ENCODE results near the gene ST6GALNAC5. TPM values are rescaled to one million over a fixed set of nuclear protein-coding genes. Genes with fewer than 3 reads are reported as not detected.

The ST6GALNAC5 gene
- polyA plus RNA-seq, 3 donors, result not detected

DNA sequence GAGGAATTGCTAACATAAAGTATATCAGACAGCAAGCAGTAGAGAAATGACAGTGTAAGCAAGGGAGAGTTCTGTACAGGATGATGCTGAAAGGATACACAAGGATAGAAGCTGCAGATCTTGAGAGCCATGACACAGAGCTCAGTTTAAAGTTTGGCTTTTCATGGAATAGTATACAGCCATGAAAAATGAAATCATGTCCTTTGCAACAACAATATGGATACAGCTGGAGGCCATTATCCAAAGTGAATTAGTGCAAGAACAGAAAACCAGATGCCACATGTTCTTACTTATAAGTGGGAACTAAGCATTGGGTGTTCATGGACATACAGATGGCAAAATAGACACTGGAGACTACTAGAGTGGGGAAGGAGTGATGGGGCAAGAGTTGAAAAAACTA, 169.8 kb downstream of the ST6GALNAC5 start:
- peaks cover 0 to 6% (median 3%) of the 10 kb centered on the region in 7 donors for H3K9me3 Mint-ChIP-seq
- Histone ChIP-seq H3K27ac (ENCODE audit: low read depth in 1 of 2, low read length in 2 of 2) (no peak overlapping the region), H2AFZ (ENCODE audit: insufficient read depth, low read depth, low read length, poor library complexity, severe bottlenecking) (no peak overlapping the region), H3K9ac (ENCODE audit: insufficient read depth, low read length, poor library complexity, severe bottlenecking) (no peak overlapping the region), H3K79me2 (ENCODE audit: insufficient read depth, low read length) (no peaks in the 10 kb centered on the region), H3K9me3 (replicated peaks in 1 of 2; ENCODE audit: control insufficient read depth in 1 of 2, insufficient read depth in 1 of 2, low read length in 2 of 2) (no peaks in the 10 kb centered on the region), H3K4me2 (replicated peaks; ENCODE audit: extremely low read depth, low read length, poor library complexity, severe bottlenecking) (no peak overlapping the region), H3K4me1 (ENCODE audit: control insufficient read depth in 1 of 2, insufficient read depth in 2 of 2, low read length in 2 of 2) (no peaks in the 10 kb centered on the region), H4K20me1 (ENCODE audit: insufficient read depth, low read length) (no peaks in the 10 kb centered on the region), H3K36me3 (replicated peaks in 1 of 2; ENCODE audit: control insufficient read depth in 1 of 2, insufficient read depth in 2 of 2, low read length in 2 of 2) (no peaks in the 10 kb centered on the region), H3K4me3 (replicated peaks in 1 of 3; ENCODE audit: low read depth in 2 of 3, low read length in 3 of 3) (no peak overlapping the region), H3K27me3 (ENCODE audit: control insufficient read depth in 2 of 2, insufficient read depth in 2 of 2, low read length in 2 of 2) (no peaks in the 10 kb centered on the region)
- no peak overlapping the region for H3K4me3 Mint-ChIP-seq
- H3K4me1 Mint-ChIP-seq, result peaks cover 4% of the 10 kb centered on the region
- H3K36me3 Mint-ChIP-seq, result no peaks in the 10 kb centered on the region
- intact Hi-C loops (cut with micrococcal nuclease), result no loop called here
- TF ChIP-seq, protein P1, sequence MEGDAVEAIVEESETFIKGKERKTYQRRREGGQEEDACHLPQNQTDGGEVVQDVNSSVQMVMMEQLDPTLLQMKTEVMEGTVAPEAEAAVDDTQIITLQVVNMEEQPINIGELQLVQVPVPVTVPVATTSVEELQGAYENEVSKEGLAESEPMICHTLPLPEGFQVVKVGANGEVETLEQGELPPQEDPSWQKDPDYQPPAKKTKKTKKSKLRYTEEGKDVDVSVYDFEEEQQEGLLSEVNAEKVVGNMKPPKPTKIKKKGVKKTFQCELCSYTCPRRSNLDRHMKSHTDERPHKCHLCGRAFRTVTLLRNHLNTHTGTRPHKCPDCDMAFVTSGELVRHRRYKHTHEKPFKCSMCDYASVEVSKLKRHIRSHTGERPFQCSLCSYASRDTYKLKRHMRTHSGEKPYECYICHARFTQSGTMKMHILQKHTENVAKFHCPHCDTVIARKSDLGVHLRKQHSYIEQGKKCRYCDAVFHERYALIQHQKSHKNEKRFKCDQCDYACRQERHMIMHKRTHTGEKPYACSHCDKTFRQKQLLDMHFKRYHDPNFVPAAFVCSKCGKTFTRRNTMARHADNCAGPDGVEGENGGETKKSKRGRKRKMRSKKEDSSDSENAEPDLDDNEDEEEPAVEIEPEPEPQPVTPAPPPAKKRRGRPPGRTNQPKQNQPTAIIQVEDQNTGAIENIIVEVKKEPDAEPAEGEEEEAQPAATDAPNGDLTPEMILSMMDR (IDR thresholded peaks at IDR 0.05), result no peak
- no peak for DNase-seq
- no peak overlapping the region for H3K27ac Mint-ChIP-seq
- H3K27me3 Mint-ChIP-seq (ENCODE audit: low read depth in 3 of 3), result peaks cover 2% of the 10 kb centered on the region in 3 donors

DNA sequence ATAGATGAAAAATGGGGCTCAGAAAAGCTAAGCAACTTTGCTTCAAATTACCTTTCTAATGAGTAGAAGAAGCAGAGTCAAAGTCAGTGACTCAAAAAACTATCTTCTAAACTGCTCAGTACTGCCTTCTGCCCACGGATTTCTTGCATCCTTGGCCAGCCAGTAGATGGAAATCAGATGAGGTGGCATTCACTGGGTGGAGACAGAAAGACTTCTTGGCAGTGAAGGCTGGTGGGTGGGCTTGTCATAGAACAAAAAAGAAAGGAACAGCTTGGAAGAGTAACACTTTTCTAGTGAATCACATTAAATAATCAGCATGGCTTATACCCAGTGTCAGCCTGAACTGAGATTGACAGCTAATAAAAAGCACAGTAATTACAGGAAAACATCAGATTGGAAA, 170.7 kb downstream of the ST6GALNAC5 start:
- Histone ChIP-seq H3K36me3 (replicated peaks in 1 of 2; ENCODE audit: control insufficient read depth in 1 of 2, insufficient read depth in 2 of 2, low read length in 2 of 2) (no peaks in the 10 kb centered on the region), H4K20me1 (ENCODE audit: insufficient read depth, low read length) (no peaks in the 10 kb centered on the region), H2AFZ (ENCODE audit: insufficient read depth, low read depth, low read length, poor library complexity, severe bottlenecking) (no peak overlapping the region), H3K9ac (ENCODE audit: insufficient read depth, low read length, poor library complexity, severe bottlenecking) (no peak overlapping the region), H3K4me2 (replicated peaks; ENCODE audit: extremely low read depth, low read length, poor library complexity, severe bottlenecking) (no peak overlapping the region), H3K27ac (ENCODE audit: low read depth in 1 of 2, low read length in 2 of 2) (no peak overlapping the region), H3K79me2 (ENCODE audit: insufficient read depth, low read length) (no peaks in the 10 kb centered on the region), H3K4me1 (ENCODE audit: control insufficient read depth in 1 of 2, insufficient read depth in 2 of 2, low read length in 2 of 2) (no peaks in the 10 kb centered on the region), H3K4me3 (replicated peaks in 1 of 3; ENCODE audit: low read depth in 2 of 3, low read length in 3 of 3) (no peak overlapping the region), H3K9me3 (replicated peaks in 1 of 2; ENCODE audit: control insufficient read depth in 1 of 2, insufficient read depth in 1 of 2, low read length in 2 of 2) (no peaks in the 10 kb centered on the region), H3K27me3 (ENCODE audit: control insufficient read depth in 2 of 2, insufficient read depth in 2 of 2, low read length in 2 of 2) (no peaks in the 10 kb centered on the region)
- peaks cover 0 to 6% (median 3%) of the 10 kb centered on the region in 7 donors for H3K9me3 Mint-ChIP-seq
- no peaks in the 10 kb centered on the region for H3K36me3 Mint-ChIP-seq
- H3K4me3 Mint-ChIP-seq, result no peak overlapping the region
- H3K4me1 Mint-ChIP-seq, result peaks cover 4% of the 10 kb centered on the region
- TF ChIP-seq, protein P1 (IDR thresholded peaks at IDR 0.05), result no peak
- WGBS (ENCODE audit: insufficient coverage), result no CpG with 5 or more reads among the region's 1 CpG
- H3K27ac Mint-ChIP-seq, result no peak overlapping the region
- DNase-seq, result no peak
- H3K27me3 Mint-ChIP-seq (ENCODE audit: low read depth in 3 of 3), result peaks cover 0 to 2% (median 0%) of the 10 kb centered on the region in 3 donors
- intact Hi-C loops (cut with micrococcal nuclease), result no loop called here
